Suprapubic skin (tissue), 4 donors: ENCODE results near the gene HDDC3. TPM values are rescaled to one million over a fixed set of nuclear protein-coding genes. Genes with fewer than 3 reads are reported as not detected.

Experiments
- DNase-seq, 2 donors: peaks; one replicate each; pipeline ENCODE4 v3.0.0-alpha.2; 2019; ENCODE audit warnings: low spot score in 2 of 2
- H3K27ac ChIP-seq: fragments of 200-600 bp; sonication (generic); one replicate; pipeline ENCODE4 v1.5.1; 2019
- H3K27me3 ChIP-seq: fragments of 200-600 bp; sonication (generic); one replicate; pipeline ENCODE4 v1.5.1; 2019
- H3K36me3 ChIP-seq: fragments of 200-600 bp; sonication (generic); one replicate; pipeline ENCODE4 v1.5.1; 2019
- H3K4me1 ChIP-seq: fragments of 200-600 bp; sonication (generic); one replicate; pipeline ENCODE4 v1.5.1; 2019
- H3K4me3 ChIP-seq: fragments of 200-600 bp; sonication (generic); one replicate; pipeline ENCODE4 v1.5.1; 2019; ENCODE audit warnings: mild to moderate bottlenecking
- H3K9me3 ChIP-seq: fragments of 200-600 bp; sonication (generic); one replicate; pipeline ENCODE4 v1.5.1; 2019
- EP300 ChIP-seq: sonication (generic); formaldehyde crosslinking; IDR thresholded peaks from one replicate; pipeline ENCODE4 v1.6.1; 2017; ENCODE audit warnings: antibody characterized with exemption
- POLR2A ChIP-seq, 2 donors: fragments of 450-650 bp; IDR thresholded peaks; one replicate each; pipeline ENCODE4 v1.6.1; 2017; ENCODE audit warnings: antibody characterized with exemption in 2 of 2, mild to moderate bottlenecking in 2 of 2, moderate library complexity in 2 of 2
- POLR2AphosphoS5 ChIP-seq, 3 donors: sonication (generic); formaldehyde crosslinking; IDR thresholded peaks; one replicate each; pipeline ENCODE4 v1.6.1; 2017; ENCODE audit warnings: antibody characterized with exemption in 3 of 3
- WGBS: methylation state at CpG from one replicate; pipeline ENCODE4 v1.1.5; 2018; 5-methylcytosine and 5-hydroxymethylcytosine counted together
- total RNA-seq, 4 donors: library from RNA; depleted of rRNA; stranded (reverse); fragments of >200 nt; gene quantifications; one replicate each; pipeline ENCODE4 v1.1.0, GENCODE V29; 2016
- TF ChIP-seq, protein P1 (sequence below), 2 donors: fragments of 200-600 bp in 1 of 2; fragments of 450-650 bp in 1 of 2; sonication (generic) in 1 of 2; IDR thresholded peaks; one replicate each; pipeline ENCODE4 v1.5.1; 2016 to 2019; ENCODE audit warnings: antibody characterized with exemption in 2 of 2, mild to moderate bottlenecking in 1 of 2, moderate library complexity in 1 of 2

Gene HDDC3
- total RNA-seq, 4 donors from 2014 or later, result 13.5 to 119 (median 17.0) TPM

DNA sequence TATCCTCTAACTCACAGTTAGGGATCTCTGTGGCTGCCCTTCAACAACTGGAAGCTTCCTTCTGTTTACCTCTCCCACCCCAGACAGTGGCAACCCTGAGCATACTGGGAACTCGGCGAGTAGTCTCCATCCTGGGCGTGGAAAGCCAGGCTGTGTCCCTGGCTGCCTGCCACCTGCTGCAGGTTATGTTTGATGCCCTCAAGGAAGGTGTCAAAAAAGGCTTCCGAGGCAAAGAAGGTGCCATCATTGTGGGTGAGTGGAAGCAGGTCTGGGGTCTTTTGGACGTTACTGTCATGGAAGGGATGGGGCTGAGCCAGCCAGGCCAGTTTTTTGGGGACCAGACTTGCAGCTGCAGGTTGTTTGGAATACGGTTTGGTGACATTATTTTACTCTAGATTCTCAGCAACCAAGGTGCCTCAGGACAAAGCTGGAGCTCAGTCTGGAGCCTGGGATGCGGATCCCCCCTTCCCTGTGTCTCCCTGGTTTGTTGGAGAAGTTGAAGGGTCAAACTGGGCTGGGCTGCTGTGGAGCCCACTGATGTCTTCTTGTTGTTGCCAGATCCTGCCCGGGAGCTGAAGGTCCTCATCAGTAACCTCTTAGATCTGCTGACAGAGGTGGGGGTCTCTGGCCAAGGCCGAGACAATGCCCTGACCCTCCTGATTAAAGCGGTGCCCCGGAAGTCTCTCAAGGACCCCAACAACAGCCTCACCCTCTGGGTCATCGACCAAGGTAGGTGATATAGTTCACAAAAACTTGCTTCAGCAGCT lies 10.2 kb upstream of the HDDC3 start:
- WGBS, result 82% methylated on average over 9 of the region's 12 CpGs
- Histone ChIP-seq H3K4me3 (no peak overlapping the region), H3K36me3 (peaks cover 89% of the 10 kb centered on the region), H3K27ac (no peak overlapping the region), H3K4me1 (no peaks in the 10 kb centered on the region), H3K27me3 (no peaks in the 10 kb centered on the region), H3K9me3 (no peaks in the 10 kb centered on the region)
- DNase-seq, result peak in 1 of 2 donors; percentile 45
- no peak for TF ChIP-seq EP300
- TF ChIP-seq, protein P1, sequence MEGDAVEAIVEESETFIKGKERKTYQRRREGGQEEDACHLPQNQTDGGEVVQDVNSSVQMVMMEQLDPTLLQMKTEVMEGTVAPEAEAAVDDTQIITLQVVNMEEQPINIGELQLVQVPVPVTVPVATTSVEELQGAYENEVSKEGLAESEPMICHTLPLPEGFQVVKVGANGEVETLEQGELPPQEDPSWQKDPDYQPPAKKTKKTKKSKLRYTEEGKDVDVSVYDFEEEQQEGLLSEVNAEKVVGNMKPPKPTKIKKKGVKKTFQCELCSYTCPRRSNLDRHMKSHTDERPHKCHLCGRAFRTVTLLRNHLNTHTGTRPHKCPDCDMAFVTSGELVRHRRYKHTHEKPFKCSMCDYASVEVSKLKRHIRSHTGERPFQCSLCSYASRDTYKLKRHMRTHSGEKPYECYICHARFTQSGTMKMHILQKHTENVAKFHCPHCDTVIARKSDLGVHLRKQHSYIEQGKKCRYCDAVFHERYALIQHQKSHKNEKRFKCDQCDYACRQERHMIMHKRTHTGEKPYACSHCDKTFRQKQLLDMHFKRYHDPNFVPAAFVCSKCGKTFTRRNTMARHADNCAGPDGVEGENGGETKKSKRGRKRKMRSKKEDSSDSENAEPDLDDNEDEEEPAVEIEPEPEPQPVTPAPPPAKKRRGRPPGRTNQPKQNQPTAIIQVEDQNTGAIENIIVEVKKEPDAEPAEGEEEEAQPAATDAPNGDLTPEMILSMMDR (IDR thresholded peaks at IDR 0.05), result no peak

DNA sequence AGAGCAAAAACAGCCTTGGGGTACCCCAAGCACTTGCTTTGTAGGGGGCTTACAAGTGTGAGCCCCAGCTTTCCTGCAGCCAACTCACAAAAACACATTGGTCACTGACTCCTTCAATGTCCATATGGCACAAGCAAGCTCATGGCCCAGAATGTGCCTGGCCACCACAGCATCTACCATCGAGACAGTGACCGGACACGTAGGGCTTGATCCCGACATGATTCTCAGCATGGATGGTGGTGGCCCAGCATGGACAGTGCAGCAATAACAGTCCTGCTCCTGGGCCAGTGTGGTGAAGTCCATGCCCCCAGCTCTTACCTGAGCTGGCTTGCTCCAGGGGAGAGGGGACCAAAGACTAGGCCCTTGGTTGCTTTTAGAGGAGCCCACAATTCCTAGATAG lies 8.7 kb upstream of the HDDC3 start:
- no peaks in the 10 kb centered on the region for H3K9me3 ChIP-seq
- H3K4me3 ChIP-seq, result no peak overlapping the region
- 96% methylated on average over 4 of the region's 4 CpGs for WGBS
- no peak for TF ChIP-seq EP300
- TF ChIP-seq POLR2AphosphoS5 (IDR thresholded peaks at IDR 0.05), result no peak
- TF ChIP-seq POLR2A (IDR thresholded peaks at IDR 0.05), result no peak
- TF ChIP-seq, protein P1 (IDR thresholded peaks at IDR 0.05), result no peak
- peaks cover 79% of the 10 kb centered on the region for H3K36me3 ChIP-seq
- no peak overlapping the region for H3K27ac ChIP-seq
- no peaks in the 10 kb centered on the region for H3K27me3 ChIP-seq
- DNase-seq, result no peak
- peaks cover 12% of the 10 kb centered on the region for H3K4me1 ChIP-seq

DNA sequence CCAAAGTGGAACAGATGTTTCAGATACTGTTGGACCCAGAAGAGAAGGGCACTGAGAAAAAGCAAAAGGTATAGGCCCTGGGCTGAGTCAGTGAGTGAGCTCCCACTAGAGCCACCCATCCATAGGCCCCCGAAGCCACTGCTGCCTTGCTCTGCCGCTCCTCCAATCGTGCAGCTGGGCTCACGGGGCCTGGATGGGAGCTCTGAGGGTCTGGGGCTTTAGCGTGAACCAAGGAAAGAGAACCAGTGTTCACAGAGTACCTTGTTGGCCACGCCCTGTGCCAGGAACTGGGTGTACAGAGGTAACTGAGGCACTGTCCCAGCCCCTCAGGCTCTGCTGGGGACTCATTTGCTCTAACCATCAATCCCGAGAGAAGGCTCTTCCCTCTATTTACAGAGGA lies 7.4 kb upstream of the HDDC3 start:
- WGBS, result 82% methylated on average over 7 of the region's 7 CpGs
- TF ChIP-seq POLR2A (IDR thresholded peaks at IDR 0.05) (no peak), POLR2AphosphoS5 (IDR thresholded peaks at IDR 0.05) (no peak), EP300 (no peak)
- TF ChIP-seq, protein P1 (IDR thresholded peaks at IDR 0.05), result no peak
- no peak overlapping the region for H3K4me3 ChIP-seq
- H3K36me3 ChIP-seq, result peaks cover 66% of the 10 kb centered on the region
- no peaks in the 10 kb centered on the region for H3K9me3 ChIP-seq
- DNase-seq, result no peak
- H3K27ac ChIP-seq, result no peak overlapping the region
- H3K27me3 ChIP-seq, result no peaks in the 10 kb centered on the region
- peaks cover 22% of the 10 kb centered on the region for H3K4me1 ChIP-seq

DNA sequence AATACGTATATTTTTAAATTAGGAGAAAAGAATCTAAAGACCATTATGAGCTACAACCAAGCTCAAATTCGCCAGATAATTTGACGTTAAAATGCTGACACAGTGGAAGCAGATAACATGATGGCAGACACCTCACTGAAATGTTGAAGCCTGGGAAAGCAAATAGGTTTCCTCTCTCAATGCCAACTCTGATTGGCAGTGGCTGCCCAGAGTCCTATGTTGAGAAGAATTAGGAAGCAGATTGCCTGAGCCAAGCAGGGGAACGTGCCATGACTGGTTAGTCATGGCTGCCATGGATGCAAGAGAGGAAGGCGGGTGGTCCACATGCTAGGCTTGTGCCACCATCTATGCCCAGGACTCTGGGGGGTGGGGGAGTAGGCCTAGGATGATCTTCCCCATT lies 5.9 kb upstream of the HDDC3 start:
- H3K27ac ChIP-seq, result no peak overlapping the region
- H3K9me3 ChIP-seq, result no peaks in the 10 kb centered on the region
- TF ChIP-seq EP300, result no peak
- H3K4me1 ChIP-seq, result peaks cover 36% of the 10 kb centered on the region
- WGBS, result 90% methylated on average over 5 of the region's 5 CpGs
- H3K27me3 ChIP-seq, result no peaks in the 10 kb centered on the region
- no peak for DNase-seq
- H3K36me3 ChIP-seq, result peaks cover 51% of the 10 kb centered on the region
- H3K4me3 ChIP-seq, result no peak overlapping the region

DNA sequence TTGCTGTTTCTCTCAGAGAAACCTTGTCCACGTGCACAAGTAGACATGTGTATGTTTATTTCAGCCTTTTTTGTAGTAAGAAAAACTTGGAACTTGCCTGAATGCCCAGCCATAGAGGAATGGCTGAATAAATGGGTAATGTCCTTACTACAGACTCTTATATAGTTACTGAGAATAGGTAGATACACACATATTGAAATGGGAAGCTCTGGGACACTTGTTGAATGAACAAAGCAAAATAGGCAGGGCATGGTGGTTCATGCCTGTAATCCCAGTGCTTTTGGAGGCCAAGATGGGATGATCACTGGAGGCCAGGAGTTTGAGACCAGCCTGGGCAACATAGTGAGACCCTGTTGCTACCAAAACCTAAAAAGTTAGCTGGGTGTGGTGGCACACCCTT lies 4.5 kb upstream of the HDDC3 start:
- 77% methylated on average over 1 of the region's 1 CpG for WGBS
- H3K9me3 ChIP-seq, result no peaks in the 10 kb centered on the region
- H3K27me3 ChIP-seq, result no peaks in the 10 kb centered on the region
- no peak overlapping the region for H3K27ac ChIP-seq
- TF ChIP-seq EP300 (no peak), POLR2AphosphoS5 (IDR thresholded peaks at IDR 0.05) (no peak), POLR2A (IDR thresholded peaks at IDR 0.05) (no peak)
- TF ChIP-seq, protein P1 (IDR thresholded peaks at IDR 0.05), result no peak
- no peak for DNase-seq
- no peak overlapping the region for H3K4me3 ChIP-seq
- peaks cover 45% of the 10 kb centered on the region for H3K4me1 ChIP-seq
- peaks cover 37% of the 10 kb centered on the region for H3K36me3 ChIP-seq
